SKM-1 (cell line): ENCODE measurements around the gene USP2.
A peak's percentile ranks its signal among the peaks of the same experiment; 100 is the strongest.

Experiments used
- DNase-seq: peaks from one replicate; lab custom pipeline; 2025; ENCODE audit not compliant: unreplicated experiment; lab: John Stamatoyannopoulos, UW

USP2 gene

DNA sequence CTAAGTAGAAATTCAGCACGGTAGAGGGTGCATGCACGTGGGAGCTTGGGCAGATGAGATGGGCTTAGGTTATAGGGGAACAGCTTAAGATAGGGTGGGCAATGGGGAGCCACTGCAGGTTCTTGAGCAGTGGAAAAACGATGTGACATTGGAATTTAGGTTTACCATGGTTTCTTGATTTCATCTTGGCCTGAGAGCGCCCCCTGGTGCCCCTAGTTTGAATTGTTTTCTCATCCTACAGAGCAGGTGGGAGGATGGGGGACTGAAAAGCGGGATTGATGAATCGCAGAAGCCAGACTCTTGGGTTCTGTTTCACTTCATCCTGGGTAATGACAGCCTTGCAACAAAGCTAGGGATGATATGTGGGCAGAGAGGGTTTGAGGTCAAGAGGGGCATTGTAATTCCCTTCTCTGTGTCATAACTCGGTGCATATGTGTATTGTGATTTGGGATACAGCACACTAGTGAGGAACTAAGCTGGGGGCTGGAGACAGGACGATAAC is 57.9 kb downstream of the USP2 start:
- DNase-seq = peak; percentile 31

DNA sequence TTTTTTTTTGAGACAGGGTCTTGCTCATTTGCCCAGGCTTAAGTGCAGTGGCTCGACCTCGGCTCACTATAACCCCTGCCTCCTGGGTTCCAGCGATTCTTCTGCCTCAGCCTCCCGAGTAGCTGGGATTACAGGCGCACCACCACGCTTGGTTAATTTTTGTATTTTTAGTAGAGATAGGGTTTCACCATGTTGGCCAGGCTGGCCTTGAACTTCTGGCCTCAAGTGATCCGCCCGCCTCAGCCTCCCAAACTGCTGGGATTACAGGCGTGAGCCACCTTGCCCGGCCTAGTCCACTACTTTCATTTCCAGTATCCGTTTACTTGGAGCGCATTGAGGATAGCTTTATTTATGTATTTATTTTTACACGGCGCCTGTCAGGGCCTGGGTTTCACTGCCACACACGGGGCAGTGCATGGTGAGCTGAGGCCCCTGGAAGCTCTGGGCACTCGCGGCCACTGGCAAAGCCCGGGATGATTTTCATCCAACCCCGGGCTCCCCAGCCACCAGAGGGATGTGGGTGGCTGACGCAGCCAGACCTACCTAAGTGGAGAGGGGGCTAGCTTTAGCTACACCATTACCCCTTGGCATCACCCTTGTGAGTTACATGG is 58.5 kb downstream of the USP2 start:
- DNase-seq = no peak

DNA sequence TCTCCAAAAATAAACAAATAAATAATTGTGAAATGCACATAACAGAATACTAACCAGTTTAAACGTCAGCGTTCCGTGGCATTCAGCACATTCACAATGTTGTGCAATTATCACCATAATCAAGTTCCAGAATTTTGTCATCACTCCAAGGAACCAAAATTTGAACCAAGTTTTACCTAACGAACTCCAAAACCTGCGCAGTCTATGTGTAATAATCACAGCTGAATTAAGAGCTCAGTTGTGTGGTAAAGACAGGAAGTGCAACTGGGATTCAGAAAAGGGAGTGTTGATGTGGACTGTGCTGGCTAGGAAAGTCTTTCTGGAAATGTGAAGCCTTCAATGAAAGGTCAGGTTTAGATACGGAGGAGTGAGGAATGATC is 59.1 kb downstream of the USP2 start:
- DNase-seq = no peak

DNA sequence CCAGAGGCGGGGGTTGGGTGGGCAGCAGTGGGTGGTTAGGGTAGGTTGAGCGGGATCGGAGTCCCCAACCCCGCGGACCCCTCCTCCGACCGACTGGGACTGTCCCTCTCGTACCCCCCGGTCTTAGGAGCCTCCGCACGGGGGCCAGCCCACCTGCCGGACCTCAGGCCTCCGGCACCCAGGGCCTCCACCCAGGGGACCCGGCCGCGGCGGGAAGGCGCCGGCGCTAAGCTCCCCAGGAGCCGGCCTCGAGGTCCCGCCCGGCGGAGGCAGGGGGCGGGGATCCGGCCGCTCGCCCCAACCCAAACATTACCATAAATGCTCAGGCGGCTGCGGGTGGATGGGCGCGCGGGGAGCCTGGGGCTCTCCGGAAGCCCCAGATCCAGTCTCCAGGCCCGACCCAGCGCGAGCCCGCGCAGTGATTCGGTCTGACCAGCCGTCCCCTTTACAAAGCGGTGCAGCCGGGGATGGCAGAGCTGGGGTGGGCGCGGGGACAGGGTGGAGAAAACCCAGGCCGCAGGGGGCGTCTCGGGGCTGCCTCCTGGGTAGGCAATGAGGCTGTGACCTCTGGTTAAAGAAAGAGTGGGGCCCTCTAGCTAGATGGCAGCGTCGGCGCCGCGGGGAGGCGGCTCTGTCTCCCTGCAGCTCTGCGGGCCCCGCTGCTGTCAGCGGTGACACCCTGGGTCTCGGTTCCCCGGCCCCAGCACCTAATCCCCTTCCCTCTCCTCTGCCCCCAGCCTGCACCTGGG is 60.5 kb downstream of the USP2 start:
- no peak for DNase-seq

DNA sequence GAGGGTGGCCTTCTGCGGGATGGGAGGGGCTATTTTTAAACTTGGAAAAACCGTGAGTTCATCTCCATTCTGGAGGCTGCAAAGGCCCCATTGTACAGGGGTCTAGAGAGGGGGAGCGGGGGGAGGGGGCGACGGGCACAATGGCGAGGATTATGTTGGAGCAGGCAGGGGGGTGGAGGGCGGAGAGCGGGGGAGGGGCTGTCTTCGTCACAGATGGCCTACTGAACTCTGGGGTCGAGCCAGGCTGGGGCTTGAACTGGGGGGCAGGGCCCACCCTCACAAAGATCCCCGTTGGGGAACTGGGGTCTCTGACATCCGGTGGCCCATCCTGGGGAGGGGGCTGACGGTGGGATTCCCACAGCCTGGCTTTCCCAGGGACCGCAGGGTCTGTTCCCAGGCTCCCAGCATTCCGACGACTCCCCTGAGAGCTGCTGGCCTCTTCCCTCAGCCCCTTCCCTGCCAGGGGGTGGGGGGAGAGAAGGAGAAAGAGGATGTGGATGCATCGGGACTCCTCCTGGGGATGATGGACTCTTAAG is 61.2 kb downstream of the USP2 start:
- DNase-seq = no peak

DNA sequence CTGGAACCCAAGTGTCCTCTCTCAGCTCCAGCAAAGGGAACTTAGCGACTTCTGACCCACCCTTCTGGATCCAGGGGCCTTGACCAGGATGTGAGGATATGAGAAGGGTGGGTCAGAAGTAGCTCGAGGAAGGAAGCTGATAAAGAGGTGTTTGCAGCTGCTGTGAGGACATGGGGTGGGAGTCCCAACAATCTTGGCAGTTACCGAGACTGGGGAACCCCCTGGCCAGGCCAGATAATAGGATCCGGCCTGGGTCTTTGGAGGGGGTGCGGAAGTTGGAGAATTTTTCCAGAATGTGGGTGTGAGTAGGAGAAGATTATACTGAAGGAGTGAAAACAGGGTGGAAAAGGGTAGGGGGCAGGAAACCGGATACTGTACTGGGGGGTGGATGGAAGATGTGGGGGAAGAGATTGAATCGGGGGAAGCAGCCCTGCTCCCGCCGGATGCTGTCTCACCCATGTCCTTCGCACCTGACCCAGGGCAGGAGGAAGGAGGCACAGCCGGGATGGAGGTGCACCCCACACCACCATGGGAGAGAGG is 61.7 kb downstream of the USP2 start:
- DNase-seq = no peak

DNA sequence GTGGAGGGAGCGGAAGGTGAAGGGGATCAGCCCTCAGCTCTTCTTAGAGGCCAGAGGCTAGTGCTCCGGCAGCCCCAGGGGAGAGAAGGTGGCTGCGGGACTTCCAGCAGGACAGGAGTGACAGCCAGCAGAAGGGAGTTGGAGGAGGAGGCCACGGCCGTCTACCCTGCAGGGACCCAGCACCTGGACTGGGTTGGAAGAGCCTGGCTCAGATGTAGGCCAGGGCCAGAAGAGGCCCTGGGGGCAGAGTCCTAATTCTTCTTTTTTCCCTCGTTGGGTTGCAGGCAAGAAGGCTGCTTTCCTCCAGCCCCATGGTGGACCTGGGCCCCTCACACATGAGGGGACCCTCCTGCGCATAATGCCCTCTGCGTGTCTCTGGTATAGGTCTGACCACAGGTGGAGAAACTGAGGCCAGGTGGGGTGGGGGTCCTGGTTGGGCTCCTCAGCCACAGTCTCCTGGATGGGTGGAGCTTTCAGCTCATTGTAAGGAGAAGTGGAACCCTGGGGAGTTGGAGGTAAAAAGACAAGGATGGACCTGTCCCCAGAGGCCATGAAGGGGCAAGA is 62.3 kb downstream of the USP2 start:
- DNase-seq = no peak

DNA sequence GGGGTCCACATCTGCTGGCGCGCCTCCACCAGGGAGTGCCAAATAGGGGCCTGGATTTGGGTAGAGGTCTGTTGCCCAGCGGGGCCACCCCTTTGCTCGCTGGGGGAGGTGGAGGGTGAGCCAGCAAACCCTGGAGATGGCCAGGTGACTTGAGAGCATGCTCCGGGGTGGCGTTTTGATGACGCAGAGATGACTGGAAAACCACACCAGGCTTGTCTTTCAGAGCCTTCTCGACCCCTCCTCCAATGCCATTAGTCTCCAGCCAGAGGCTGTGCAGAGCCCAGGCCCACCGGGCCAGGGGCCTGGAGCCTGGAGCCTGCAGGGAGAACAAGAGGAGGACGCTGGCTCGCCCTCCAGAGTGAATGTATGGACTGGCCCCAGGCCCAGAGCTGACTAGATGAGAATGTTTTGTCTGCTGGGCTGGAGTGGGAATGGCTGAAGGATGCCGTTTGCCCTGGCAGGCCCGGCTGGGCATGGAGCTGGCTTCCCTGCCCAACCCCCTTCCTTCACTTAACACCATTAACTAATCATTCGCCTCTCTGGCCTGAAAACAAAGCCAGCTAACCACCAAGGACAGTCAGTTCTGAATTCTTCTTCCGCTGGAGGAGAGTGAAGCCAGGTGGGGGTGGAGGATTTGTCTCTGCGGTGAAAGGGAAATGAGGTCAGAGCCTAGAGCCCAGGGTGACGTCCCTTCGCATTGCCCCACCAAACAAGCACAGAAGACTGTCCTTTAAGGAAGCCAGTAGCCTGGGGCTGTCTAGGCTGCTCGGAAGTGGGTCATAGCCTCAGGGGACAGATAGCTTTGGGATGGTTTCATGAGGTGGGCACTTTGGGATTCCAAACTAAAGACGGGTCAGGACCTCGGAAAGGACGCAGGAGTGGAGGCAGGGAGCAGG is 63.0 kb downstream of the USP2 start:
- no peak for DNase-seq

DNA sequence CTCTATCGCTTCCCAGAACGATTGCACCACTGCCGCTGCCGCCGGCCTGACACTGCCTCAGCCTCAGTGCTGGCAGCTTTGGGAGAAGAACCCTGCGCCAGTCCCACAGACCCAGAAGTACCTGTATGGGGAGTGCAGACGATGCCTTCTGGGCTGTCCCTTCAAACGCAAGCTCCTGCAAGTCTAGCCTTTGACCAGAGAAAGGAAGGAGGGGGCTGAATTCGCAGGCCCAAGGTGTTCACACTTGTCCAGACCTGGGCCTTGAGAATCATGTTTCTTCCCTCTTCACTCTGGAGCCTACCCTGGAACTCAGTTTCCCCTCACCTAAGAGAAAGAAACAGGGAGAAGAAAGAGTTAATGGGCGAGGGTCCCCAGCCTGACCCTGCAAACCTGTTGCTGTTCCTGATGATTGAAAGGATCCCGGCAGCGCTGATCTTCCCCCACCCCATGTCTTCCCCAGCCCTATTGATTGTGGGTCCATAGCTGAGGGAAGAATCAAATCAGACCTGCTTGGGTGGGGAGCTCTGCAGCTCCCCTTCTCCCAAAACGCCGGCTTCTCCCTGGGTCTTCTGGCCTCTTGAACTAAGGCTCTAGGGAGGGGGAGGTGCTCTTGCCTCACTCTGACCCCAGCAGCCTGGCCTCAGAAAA is 63.8 kb downstream of the USP2 start:
- DNase-seq = no peak

DNA sequence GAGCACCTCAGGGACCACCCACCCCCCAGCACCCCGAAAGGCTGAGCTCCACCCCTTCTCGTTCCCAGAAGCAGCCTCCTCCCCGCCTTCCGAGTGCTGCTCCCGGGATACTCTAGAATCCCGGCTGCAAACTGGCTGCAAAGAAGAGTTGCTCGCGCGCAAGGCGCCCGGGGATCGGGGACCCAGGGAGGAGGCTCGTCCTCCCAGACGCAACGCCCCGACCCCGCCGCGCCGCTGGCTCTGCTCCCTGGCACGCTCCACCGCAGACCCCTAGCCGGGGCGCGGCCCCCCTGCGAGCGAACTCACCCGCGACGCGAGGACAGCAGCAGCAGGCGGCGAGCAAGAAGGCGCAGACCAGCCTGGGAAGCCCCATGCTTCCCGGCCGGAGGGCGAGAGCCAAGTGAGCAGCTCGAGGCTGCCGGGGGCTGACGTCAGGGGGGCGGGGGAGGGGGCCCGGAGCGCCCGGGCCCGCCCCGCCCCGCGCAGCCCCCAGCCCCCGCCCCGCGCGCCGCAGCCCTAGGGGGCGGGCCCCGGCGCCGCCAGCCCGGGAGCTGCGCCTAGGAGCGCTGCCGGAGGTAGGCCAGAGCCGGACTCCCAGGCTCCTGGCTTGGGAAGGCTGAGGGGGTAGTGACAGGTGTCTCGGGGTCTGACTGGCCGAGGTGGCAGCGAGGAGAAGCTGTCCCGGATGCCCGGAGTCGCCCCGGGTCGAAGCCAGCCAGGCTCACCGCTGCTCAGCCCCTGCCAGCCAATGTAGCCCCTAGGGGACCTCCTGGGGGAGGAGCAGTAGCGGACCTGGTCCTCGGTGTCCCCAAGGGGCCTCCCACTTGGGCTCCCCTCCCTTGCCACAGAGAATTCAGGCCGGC is 64.5 kb downstream of the USP2 start, which contains the start of gene MCAM:
TSS of gene MCAM (minus strand) at position 402 of the 863 bp plus-strand sequence. CDS start at position 373, 29 bp downstream.
- no peak for DNase-seq

DNA sequence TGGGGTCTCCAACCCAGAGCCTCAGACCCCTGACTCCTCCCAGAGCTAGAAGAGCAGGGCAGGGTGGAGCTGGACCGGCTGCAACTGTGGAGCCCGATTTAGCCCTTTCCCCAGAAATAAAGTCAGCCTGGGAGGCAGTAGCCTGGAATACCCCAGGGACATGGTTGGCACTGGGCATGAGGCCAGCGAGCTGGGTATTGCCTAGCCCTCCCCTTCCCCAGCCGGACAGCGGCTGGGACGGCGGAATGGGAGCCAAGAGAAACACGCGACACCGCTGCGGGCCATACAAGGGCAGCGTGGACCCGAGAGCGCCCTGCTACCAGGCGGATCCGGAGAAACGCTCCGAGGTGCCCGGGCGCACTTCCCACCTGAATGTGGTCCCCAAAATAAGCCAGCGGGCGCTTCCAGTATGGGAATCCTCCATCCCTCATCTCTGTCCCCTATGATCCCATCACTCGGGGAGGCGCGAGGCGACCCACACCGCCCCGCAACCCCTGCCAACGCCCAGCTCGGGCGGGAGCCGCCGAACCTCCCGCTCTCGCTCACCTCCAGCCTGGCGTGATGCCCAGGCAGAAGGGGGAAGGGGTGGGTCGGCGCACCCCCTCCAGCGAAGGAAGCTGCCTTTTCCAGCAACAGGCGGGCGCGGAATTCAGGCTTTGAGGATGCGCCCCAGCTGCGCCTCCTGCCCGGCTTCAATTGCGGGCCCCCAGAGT is 65.3 kb downstream of the USP2 start:
- DNase-seq = no peak

DNA sequence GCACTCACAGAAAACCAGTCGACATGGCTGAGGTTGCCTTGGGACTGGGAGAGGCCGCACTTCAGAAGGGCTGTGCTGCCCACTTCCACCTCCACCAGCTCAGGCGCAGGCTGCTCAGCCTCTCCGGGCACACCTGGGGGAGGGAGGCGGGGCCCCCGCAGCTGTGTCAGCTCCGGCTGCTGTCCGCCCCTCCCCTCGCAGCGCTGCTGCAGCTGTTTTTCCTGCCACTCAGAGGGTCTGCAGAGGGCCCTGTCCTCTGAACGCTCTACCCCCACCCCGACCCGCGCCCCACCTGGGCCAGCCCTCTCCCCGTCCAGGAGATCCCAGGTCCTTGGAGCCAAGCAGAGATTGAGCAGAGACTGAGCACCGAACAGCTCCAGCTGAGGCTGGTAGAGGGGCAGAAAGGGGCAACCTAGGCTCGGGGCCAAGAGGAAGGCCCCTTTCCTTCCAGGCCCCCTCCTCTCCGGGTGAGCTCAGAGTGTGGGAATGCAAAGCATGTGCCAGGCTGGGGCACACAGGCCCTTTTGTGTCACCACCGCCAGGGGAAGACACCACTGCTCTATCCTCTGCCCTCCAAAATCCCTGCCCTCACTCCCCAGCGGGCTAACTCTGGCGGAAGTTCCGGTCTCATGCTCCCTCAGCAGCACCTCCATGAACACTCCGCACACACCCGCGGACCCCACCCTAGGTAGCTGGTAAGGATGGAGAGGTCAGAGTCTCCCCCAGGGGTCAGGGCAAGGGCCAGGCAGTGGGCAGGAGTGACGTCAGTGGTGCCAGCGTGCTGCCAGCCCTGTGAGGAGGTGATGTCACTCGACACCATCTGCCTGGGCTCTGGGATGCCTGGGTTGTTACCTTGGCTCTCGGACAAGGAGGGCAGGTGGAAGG is 66.1 kb downstream of the USP2 start:
- DNase-seq = no peak

DNA sequence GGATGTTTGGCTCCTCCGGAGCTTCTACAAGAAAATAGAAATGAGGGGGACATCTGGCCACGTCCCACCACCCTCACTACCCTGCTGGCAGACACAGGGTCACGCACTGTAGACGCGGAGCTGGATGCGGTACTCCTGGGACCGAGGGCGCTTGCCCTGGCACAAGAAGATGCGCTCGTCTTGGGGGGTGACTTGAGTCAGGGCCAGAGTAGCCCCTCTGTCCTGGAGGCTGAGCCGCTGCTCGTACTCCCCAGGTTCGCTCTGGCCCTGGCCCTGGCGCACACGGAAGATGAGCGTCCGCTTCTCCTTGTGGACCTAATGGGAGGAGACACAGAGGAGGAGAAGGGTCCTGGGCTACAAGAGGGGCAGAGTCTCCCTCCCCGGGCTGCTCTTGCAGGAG is 66.8 kb downstream of the USP2 start:
- no peak for DNase-seq

DNA sequence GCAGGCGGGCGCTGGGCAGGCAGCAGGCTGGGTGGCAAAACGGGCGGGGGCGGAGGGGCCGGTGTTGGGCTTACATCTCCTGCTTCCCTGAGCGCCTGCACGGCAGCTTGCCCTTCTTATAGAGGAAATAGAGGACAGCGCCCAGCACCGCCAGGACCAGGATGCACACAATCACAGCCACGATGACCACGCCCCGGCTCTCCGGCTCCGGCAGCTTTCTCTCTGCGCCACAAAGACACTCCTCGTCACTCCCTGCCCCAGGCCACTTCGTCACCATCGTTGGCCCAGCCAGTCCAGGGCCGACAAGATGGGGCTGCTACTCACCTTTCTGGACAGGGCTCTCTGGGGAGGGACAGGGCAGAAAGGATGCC is 70.8 kb downstream of the USP2 start:
- no peak for DNase-seq

DNA sequence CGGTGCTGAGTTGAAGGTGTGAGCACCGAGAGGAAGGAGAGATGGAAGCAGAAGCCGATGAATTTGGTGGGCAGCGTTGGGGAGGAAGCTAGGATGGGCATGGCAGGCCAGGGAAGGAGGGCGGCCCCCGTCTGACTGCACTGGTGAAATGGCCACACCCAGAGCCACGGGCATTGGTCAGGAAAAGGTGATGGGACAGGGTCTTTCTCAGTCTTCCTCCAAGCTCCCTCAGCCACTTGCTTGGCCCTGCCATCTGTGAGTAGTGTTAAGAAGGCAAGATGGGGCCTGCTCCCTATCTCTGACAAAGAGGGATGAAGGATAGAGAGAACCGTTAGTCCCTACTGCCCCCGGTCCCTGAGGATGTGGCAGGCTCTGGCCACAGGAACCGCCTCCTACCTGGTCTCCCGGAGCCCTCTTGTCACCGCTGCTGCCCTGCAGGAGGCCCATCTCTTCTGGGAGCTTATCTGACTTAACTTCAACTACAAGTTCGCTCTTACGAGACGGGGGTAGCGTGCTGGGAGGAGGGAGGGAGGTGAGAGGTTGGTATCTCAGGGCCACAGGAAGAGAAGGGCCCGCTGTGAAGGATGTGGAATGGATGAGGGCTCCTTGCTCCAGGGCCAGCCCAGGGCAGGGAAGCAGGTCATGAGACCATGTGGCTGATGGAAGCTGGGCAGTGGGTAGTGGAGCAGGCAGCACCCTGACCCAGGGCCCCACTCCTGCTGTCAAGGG is 71.4 kb downstream of the USP2 start:
- no peak for DNase-seq

DNA sequence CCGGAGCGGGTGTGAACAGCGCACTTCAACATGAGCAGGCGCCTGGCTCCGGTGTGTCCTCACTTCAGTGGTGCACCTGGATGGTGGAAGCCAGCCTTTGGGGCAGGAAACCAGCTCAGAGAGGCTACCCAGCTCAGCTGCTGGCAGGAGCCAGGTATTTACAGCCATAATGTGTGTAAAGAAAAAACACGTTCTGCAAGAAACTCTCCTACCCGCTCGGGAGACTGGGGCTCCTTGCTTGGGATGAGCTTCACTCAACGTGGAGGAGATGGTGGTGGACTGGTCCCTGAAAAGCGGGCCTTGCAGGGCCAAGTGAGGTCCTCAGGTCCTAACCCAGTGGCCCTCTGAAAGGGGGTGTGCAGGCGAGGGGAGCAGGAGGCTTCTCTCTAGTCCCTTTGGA is 72.1 kb downstream of the USP2 start:
- DNase-seq = no peak

DNA sequence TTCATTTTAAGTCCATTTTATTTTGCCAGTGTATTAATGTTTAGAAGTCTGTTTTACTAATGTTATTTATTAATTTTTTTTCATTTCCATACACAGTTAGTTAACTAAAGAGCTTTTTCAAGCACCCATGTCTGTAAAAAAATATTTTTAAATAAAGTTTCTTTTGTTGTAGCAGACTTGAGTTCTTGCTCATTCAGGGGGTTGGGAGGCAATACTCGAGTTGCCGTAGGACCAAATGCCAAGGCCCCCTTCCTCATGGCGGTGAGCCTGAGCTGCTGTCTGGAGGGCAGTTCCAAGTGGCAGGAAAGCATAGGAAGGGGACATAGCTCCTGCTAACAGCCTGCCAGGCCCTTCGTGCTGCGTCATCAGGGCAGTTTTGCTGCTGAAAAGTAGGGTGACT is 73.5 kb downstream of the USP2 start:
- DNase-seq = no peak
